Liver (tissue), 3 donors: ENCODE measurements around the gene PPP3CB.

Experiments
- EGR1 ChIP-seq, 2 donors: IDR thresholded peaks; 2 replicates each; pipeline ENCODE4 v1.6.1; 2016 to 2018; ENCODE audit warnings: antibody characterized with exemption in 2 of 2, low read depth in 2 of 2
- FOXA1 ChIP-seq: IDR thresholded peaks from 2 replicates; pipeline ENCODE4 v1.6.1; 2016; ENCODE audit warnings: antibody characterized with exemption
- HNF4G ChIP-seq: IDR thresholded peaks from 2 replicates; pipeline ENCODE4 v1.6.1; 2016; ENCODE audit warnings: antibody characterized with exemption
- RAD21 ChIP-seq, 2 donors: IDR thresholded peaks; 2 replicates each; pipeline ENCODE4 v1.6.1; 2016; ENCODE audit warnings: antibody characterized with exemption in 2 of 2, mild to moderate bottlenecking in 2 of 2
- TF ChIP-seq, protein P1 (sequence below): IDR thresholded peaks from 2 replicates; pipeline ENCODE4 v1.6.1; 2016; ENCODE audit warnings: antibody characterized with exemption
- TF ChIP-seq, protein P2 (sequence below): fragments of 150-350 bp; IDR thresholded peaks from 2 replicates; pipeline ENCODE4 v1.5.1; 2017; ENCODE audit warnings: improper control_type of control experiment, low read depth, low read length; ENCODE audit not compliant: missing input control
- donor health status: healthy.
- donor health status: healthy.

DNA sequence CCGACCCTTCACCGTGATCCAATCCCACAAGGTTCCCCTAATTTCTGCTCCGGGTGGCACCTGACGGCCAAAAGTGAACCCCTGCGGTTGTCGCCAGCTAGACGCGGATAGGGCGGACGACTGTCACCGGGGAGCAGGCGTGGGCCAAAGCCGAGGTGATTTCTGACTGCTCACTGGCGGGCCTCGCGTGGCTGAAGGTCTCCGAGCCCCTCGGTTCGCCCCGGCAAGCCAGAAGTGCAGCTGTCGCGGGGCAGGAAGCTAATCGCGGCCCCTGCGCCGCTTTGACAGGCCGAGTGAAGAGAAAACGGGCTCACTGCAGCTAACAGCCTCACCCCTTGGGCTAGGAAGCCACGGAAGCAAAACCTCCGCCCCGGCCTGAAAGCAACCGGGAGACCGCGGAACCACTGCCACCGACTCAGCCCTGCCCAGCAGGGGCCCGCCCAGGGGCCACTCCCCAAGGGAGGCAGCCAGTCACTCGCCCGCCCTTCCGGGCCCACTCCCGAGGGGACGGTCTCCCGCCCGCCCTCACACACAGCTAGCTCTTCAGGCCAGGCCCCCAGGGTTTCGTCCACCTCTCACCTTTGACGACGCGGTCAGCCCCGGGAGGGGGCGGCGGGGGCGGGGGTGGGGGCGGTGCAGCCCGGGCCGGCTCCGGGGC is 469 bp downstream of the PPP3CB start:
- TF ChIP-seq RAD21 (IDR thresholded peaks at IDR 0.05), result peak in 1 of 2 donors; percentile 13
- TF ChIP-seq, protein P1, sequence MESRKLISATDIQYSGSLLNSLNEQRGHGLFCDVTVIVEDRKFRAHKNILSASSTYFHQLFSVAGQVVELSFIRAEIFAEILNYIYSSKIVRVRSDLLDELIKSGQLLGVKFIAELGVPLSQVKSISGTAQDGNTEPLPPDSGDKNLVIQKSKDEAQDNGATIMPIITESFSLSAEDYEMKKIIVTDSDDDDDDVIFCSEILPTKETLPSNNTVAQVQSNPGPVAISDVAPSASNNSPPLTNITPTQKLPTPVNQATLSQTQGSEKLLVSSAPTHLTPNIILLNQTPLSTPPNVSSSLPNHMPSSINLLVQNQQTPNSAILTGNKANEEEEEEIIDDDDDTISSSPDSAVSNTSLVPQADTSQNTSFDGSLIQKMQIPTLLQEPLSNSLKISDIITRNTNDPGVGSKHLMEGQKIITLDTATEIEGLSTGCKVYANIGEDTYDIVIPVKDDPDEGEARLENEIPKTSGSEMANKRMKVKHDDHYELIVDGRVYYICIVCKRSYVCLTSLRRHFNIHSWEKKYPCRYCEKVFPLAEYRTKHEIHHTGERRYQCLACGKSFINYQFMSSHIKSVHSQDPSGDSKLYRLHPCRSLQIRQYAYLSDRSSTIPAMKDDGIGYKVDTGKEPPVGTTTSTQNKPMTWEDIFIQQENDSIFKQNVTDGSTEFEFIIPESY, result no peak
- TF ChIP-seq, protein P2, sequence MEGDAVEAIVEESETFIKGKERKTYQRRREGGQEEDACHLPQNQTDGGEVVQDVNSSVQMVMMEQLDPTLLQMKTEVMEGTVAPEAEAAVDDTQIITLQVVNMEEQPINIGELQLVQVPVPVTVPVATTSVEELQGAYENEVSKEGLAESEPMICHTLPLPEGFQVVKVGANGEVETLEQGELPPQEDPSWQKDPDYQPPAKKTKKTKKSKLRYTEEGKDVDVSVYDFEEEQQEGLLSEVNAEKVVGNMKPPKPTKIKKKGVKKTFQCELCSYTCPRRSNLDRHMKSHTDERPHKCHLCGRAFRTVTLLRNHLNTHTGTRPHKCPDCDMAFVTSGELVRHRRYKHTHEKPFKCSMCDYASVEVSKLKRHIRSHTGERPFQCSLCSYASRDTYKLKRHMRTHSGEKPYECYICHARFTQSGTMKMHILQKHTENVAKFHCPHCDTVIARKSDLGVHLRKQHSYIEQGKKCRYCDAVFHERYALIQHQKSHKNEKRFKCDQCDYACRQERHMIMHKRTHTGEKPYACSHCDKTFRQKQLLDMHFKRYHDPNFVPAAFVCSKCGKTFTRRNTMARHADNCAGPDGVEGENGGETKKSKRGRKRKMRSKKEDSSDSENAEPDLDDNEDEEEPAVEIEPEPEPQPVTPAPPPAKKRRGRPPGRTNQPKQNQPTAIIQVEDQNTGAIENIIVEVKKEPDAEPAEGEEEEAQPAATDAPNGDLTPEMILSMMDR, result no peak
- TF ChIP-seq EGR1 (IDR thresholded peaks at IDR 0.05; ENCODE audit: low read depth in 2 of 2), result no peak
- no peak for TF ChIP-seq FOXA1
- no peak for TF ChIP-seq HNF4G
